NCI-H1092 treated with DMSO at 0.1 percent for 48 hours (cell line): ENCODE data around the gene CREB5.

Experiments
- DNase-seq: peaks from one replicate; lab custom pipeline; 2025; lab: John Stamatoyannopoulos, UW

Gene CREB5

DNA sequence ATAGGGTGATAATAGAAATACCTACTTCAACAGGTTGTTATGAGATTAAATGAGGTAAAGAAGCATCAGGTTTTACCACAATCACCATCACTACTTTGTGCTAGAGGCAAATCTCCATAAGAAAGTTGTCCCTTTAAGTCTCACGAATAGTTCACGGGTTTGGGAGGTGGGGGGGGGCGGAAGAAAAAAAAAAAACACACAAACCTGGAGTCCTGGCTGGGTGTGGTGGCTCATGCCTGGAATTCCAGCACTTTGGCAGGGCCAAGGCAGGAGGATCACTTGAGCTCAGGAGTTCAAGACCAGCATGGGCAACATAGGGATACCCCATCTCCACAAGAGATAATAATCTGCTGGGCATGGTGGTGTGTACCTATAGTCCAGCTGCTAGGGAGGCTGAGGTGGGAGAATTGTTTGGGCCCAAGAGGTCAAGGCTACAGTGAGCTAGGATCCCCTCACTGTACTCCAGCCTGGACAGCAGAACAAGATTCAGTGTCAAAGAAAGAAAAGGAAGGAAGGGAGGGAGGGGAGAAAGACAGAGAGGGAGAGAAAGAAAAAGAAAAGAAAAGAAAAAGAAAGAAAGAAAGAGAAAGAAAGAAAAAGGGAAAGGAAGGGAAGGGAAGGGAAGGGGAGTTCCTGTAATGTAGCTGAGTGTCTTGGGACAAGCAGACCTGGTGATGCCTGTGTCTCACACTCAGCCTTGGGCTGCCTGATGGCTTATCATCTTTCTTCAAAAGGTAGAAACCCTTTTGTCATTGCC is 231.4 kb downstream of the CREB5 start:
- DNase-seq = no peak

DNA sequence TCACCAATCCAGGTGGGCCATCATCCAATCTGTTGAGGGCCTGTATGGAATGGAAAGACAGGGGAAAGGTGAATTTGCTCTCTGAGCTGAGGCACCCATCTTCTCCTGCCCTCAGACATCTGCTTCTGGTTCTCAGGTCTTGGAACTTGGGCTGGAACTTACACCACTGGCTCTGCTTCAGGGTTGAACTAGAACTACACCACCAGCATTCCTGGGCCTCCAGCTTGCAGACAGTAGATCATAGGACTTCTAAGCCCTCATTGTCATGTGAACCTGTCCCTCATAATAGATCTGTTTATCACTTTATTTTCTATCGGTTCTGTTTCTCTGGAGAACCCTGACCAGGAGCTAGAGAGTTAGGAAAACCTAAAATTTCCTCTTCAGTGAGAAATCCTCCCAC is 233.5 kb downstream of the CREB5 start:
- no peak for DNase-seq

- DNase-seq = no peak
These were observed 234.2 kb downstream of the CREB5 start for GRCh38 chr7:28646376-28647075.

GRCh38 chr7:28647076-28647421 is 234.7 kb downstream of the CREB5 start:
- DNase-seq = no peak

GRCh38 chr7:28649189-28649588 is 236.9 kb downstream of the CREB5 start:
- no peak for DNase-seq

DNA sequence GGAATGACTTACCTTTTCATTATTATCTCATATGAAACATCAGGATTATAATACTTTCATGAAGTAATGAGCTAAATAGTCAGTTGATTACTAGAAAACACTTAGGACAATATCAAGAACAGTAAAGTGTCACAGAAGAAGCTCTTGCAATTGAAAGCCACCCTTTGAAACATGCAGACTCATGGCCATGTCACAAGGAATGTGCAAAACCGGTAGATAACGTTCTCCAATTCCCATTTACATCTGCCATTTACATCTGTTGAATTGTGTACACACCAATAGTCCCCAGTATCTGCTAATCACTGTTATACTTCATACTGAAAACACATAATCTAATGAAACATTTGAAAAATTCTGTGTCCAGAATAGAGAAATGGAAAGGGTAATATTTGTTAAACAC is 237.5 kb downstream of the CREB5 start:
- DNase-seq = no peak

- peak; percentile 12 for DNase-seq
These were observed 241.8 kb downstream of the CREB5 start for GRCh38 chr7:28654110-28654509.

GRCh38 chr7:28656529-28656928 is 244.2 kb downstream of the CREB5 start:
- DNase-seq = no peak

DNA sequence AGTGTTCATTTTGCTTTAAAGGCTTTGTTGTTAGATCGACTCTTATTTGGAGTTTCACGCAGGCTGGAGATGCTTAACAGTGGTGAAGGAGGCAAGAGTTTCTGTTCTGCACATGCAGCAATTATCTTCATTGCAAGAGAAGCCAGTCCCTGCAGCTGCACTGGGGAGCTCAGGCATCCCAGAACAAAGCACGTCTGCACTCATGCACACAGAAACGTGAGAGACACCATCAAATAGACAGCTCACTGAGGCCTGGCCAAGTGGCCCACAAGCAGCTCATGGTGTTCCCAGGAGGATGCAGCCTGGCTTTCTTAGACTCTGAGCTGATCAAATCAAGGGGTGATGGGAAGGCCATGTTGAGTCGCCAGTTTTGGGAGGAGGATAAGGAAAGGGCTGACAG is 246.1 kb downstream of the CREB5 start:
- no peak for DNase-seq

- no peak for DNase-seq
These were observed 247.8 kb downstream of the CREB5 start for GRCh38 chr7:28660132-28660531.

DNA sequence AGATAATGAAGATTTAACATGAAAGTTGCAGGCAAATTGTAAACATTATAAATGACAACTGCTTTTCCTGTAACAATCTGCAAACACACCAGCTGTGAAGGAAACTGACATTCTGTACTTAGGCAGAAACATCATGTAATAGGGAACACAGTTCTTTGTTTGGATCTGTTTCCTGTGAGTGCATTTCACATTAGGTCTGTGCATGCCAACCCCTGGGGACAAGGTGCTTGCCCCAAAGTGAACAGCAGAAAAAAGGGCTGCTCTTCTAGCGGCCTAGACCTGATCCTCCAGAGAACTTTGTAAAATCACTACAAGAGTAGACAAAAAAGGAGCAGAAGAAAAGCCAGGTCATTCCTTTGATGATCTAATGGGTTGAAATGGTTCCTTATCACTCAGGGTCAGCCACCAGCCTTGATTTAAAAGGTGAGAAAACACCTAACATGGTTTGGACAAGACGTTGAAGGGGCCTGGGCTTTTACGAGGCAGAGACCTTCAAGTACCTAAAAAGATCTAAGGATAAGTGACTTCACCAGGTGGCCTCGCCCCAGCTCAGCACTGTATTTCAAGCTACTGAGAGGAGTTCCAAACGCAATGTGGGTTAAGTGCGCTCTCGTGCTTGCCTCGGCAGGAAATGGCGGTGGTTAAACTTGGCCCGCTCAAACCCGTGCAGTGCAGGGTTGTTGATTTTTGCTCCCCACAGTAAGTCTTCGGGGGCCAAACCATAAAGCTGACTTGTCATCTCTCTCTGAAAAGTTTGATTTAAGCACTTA is 249.7 kb downstream of the CREB5 start:
- no peak for DNase-seq

DNA sequence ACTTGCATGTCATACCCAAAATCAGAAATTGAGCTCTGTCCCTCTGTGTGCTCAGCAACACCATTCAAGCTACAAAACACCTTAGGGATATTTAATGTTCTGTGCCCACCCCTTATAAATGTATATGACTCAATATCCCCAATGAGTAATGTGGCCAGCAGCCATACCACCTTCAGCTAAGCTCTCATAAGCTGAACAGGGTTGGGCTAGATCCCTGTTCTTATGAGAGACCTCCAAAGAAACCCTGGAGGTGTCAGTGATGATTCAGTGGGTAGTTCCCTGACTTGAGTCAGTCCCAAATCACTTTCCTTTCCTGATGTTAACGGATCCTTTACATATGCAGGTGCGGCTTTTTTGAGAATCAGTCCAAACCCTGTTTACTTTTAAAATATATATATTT is 253.8 kb downstream of the CREB5 start:
- DNase-seq = no peak

GRCh38 chr7:28668085-28668484 is 255.8 kb downstream of the CREB5 start:
- DNase-seq = no peak

- no peak for DNase-seq
These were observed 257.0 kb downstream of the CREB5 start for GRCh38 chr7:28669330-28669729.

DNA sequence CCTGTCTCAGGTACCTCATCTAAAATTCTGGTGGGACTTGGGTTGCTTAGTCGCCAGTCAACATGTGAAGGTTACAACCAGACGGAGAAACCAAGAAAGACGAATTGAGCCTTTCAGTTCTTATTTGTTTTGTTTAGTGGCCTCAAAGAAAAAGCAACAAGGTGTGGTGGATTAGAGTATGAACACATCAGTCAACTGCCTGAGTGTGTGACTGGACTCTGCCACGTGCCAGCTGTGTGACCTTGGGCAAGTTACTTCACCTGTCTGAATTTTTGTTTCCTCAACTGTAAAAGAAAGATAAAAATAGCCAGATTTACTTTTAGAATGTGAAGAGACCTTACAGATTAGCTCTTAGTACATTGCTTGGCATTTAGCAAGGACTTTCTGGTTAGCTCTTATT is 259.2 kb downstream of the CREB5 start:
- DNase-seq = no peak

GRCh38 chr7:28672397-28672797 is 260.1 kb downstream of the CREB5 start:
- DNase-seq = peak; percentile 17

DNA sequence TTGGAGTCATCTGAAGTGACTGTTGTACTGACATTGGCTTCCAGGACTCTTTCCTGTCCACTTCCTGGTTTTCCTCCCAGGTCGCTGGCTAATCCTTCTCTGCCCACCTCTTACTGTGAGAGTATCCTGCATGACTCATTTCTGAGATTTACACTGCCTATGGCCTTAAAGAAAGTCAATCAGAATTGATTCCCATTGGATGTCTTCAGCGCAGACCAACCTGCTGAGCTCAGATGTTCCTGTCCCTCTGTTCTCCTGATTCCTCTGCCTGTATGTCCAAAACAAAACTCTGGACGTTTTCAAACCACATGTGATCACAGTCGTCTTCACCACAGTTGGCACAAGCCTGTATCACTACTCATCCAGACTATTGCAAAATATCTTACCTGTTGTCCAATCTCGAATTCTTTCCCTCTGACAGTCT is 262.1 kb downstream of the CREB5 start:
- no peak for DNase-seq

GRCh38 chr7:28675429-28675828 is 263.1 kb downstream of the CREB5 start:
- DNase-seq = no peak

GRCh38 chr7:28677668-28678067 is 265.4 kb downstream of the CREB5 start:
- DNase-seq = no peak

- no peak for DNase-seq
These were observed 266.2 kb downstream of the CREB5 start for GRCh38 chr7:28678431-28678965.

DNA sequence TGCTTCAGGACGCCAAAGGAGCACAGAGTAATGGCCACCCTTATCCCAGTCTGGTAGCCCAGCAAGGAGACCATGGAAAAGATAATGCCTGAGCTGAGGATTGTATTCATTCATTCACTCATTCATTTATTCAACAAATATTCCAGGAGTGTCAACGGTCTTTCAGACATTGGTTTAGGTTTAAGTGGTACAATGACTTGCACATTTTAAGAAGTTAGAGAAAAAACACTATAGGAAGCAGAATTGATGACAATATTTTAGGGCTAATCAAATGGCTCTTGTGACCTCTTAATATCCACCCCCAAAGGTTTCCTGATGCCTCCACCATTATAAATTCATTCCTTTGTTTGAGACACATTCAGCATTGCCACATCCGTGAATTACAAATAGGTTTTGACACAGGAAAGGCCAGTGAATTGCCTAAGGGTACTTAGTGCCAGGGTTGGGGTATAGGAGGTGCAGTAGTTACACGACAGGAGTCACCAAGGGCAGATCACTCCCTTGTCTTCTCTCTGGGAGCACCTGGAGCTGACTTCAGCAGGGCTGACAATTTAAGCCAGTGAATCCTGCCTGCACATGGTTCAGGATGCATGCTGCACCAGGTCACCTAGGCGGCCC is 269.5 kb downstream of the CREB5 start:
- no peak for DNase-seq

DNA sequence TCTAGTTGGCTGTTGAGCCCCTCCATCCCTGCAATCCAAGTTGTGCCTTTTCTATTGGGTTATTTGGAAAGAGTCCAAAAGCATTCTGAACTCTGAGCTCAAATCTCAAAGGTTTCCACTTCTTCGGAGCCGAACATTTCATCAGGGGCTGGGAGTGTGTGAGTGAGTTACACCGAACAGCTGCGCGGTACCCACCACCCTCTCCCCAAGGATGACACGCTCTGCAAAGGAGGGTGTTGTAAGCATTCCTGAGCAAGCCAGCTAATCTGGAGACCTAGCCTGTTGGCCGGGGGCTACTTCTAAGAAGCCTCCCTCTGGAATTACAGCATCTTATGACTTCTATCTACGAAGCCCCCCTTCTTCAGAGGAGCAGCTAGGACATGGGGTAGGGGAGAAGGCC is 270.5 kb downstream of the CREB5 start:
- no peak for DNase-seq
